ENCODE data around the gene PMAIP1.
"Not testable (repeated sequence)": the region's sequence is repeated elsewhere in the genome, so short reads cannot be mapped to it uniquely, and the experiment has no call there.

The PMAIP1 gene

DNA sequence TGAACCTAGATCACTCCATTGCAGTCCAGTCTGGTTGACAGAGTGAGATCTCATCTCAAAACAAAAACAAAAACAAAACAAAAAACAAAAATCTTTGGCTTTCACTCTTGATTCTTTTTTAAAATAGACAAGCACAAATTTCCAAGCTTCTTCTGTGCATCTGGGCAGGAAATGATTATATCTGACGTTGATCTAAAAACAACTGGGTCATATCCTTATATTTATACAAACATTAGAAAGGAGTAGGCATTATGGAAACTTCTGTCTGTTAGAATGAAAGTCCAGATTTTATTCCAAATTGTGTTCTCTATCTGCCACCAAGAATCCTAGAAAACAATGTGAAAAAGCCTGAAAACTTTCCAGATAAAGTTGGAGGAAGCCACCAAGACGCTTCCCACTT lies 26.2 kb upstream of the PMAIP1 start:
- no peak for TF ChIP-seq ZNF274 (IDR thresholded peaks at IDR 0.05; ENCODE audit: low read depth, low read length)
- H3K4me3 ChIP-seq (ENCODE audit: low read length) = no peak overlapping the region

DNA sequence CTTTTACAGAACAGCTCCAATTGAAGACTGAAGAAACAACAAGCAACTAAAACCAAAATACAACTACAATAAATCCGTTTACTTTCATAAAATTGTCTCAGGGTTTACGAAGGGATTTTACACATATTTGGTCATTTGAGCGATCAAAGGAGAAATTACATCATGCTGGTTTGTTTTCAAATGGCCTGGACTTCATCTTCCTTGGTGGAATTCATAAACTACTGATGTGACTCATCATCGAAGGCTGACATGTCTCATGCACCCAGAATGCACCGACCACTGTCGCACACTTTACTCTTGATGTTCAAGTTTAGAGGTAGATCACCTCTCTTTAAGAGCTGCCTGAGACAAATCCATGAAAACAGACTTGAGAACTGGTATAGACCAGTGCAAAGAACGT lies 25.6 kb upstream of the PMAIP1 start:
- no peak overlapping the region for H3K4me3 ChIP-seq (ENCODE audit: low read length)
- TF ChIP-seq ZNF274 (IDR thresholded peaks at IDR 0.05; ENCODE audit: low read depth, low read length) = no peak

DNA sequence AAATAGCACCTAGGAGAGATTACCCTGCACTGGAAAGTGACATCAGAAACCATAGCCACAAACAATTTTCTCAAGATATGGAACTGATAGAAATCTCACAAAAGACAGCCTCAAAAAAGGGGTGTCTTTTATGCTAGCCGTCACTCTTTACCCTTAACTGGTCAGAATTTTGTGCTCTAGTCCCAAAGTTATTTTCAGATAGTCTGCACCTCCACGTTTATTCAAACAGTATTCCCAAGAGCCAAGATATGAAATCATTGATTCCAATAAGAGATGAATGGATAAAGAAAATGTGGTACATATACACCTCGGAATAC lies 23.5 kb upstream of the PMAIP1 start:
- H3K4me3 ChIP-seq (ENCODE audit: low read length) = no peak overlapping the region
- TF ChIP-seq ZNF274 (IDR thresholded peaks at IDR 0.05; ENCODE audit: low read depth, low read length) = no peak

DNA sequence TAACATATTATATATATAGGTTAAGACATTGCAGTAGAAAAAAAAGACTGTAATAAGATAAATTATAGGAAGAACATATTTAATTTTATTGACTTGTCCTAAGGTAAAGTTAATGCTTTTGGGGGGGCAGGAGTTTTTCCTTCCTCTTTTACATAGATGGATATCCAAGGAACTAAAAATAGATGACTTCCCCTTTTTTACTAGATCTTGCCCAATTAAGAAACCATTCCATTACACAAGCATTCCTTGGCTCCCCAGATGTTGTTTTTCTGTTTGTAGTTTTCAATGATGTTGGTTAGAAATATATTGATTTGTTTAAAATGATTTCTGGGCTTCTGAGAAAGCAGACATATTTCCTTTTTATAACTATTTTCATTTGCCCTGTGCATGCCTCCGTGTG lies 22.4 kb upstream of the PMAIP1 start:
- H3K4me3 ChIP-seq (ENCODE audit: low read length) = no peak overlapping the region
- no peak for TF ChIP-seq ZNF274 (IDR thresholded peaks at IDR 0.05; ENCODE audit: low read depth, low read length)

DNA sequence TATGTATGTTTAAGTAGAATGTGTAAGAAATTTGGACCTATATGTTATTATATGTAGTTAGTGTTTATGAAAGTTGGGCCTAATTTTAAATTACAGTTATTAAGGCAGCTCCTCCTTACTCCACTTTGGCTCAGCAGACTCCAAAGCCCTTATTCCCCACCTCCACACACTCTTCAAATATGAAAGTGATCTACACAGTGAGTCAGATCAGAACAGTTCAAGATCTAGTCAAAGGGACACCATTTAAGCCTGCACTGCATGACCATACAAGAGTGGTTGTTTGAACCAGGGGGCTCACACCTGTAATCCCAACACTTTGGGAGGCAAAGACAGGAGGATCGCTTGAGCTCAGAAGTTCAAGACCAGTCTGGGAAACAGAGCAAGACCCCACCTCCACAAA lies 21.2 kb upstream of the PMAIP1 start:
- no peak for TF ChIP-seq ZNF274 (IDR thresholded peaks at IDR 0.05; ENCODE audit: low read depth, low read length)
- no peak overlapping the region for H3K4me3 ChIP-seq (ENCODE audit: low read length)

DNA sequence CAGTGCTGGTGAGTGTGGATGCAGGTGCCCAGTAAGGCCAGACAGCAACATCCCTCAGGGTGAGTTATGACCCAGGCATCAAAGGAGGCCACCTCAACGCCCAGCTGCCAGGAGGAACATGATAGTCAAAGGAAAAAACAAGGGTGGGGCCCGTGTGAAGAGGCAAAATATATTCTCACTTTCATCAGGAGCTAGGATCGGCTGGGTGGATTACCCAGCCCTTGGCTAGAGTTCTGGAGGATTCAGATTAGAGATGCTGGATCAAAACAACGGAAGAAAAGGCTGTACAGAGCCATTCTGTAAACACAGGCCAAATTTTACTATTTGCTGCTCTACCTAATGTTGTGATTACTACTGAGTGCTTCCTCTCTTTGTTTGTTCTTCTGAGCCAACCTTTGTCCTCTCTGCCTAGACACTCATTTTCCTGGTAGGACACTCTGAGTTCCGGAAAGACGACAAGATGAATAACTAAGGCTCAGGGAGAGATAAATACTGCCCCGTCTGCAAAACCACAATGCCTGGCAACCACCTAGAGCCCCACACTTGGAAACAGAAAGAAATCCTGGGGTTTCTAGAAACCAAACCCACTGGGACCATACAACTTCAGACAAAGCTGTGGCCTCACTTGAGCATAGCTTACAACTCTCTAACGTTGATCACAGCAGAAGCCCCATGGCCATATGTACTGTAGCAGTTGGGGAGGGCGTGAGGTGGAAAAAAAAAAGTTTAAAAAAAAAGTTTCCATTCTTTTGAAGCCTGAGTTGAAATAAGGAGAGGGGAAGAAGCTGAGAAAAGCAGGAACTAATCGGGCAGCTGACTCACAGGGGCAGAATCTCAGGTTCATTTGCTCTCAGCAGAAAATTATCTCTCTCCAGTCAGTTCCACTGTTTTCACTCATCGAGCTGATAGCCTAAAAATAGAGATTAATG lies 17.8 kb upstream of the PMAIP1 start:
- peak overlapping the region; percentile 24; the same call in 1 of the 2 replicates for H3K4me3 ChIP-seq (ENCODE audit: low read length)
- no peak for TF ChIP-seq ZNF274 (IDR thresholded peaks at IDR 0.05; ENCODE audit: low read depth, low read length)

DNA sequence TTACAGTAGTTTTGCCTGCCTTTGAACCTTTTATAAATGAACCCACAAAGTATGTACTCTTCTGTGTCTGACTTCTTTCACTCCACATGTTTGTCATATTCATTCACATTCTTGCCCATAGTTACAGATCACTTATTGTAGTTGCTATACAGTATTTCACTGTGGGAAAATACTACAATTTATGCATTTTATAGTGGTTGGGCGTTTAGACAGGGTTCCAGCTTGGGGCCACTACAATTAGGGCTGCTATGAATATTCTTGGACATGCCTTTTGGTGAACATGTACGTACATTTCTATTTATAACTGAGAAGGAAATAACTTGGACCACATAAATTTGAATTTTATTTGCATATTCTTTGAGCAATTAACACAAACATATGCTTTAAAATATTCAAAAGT lies 15.4 kb upstream of the PMAIP1 start:
- H3K4me3 ChIP-seq (ENCODE audit: low read length) = no peak overlapping the region
- TF ChIP-seq ZNF274 (IDR thresholded peaks at IDR 0.05; ENCODE audit: low read depth, low read length) = no peak

DNA sequence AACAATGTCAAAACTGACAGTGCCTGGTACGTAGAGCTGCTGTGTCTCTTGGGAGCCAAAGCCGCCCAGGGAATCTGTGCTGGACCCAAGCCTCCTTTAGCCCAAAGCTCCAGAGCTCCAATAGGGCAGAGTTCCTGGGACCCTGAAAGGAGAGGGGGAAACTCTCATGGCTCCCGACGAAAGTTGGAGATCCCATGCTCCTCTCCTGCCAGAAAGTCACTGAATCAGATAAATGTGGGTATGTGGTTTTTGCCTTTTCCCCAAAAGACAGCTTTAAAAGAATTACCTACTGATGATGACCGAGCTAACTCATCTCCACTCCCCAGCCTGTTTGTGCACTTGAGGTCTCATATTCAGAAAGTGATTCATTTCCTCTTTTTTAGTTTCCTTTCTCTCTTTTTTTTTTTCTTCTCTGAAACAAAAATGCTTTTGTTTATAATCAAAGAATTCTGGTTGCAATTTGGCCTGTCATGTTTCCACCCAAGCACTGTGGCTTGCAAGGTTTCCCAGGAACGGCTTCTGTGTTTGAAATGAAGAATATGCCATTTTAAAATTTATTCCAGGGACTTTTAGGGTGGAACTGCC lies 14.1 kb upstream of the PMAIP1 start:
- H3K4me3 ChIP-seq (ENCODE audit: low read length) = peak overlapping the region; percentile 57; the same call in 1 of the 2 replicates

DNA sequence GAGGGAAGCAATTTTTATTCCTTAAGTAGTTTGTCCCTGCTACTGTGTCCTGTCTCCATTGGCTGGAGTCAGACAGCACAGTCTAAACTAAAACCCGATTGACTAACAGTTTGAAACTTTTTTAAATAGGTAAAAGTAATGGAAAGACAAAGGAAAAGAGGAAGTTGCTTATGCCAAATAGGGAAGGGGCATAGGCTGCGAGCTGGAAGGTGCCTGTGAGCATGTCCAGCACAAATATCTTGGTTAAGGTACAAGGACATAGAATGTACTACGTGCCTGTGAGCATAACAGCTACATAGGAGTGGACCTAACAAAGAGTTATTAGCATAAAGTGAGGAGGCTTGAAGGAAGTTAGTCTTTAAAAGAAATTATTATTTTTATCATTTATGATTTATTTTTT lies 13.4 kb upstream of the PMAIP1 start:
- H3K4me3 ChIP-seq (ENCODE audit: low read length) = not testable (repeated sequence)

More for the DNA sequence above, 14.1 kb upstream of the PMAIP1 start:
- TF ChIP-seq ZNF274 (IDR thresholded peaks at IDR 0.05; ENCODE audit: low read depth, low read length) = no peak

DNA sequence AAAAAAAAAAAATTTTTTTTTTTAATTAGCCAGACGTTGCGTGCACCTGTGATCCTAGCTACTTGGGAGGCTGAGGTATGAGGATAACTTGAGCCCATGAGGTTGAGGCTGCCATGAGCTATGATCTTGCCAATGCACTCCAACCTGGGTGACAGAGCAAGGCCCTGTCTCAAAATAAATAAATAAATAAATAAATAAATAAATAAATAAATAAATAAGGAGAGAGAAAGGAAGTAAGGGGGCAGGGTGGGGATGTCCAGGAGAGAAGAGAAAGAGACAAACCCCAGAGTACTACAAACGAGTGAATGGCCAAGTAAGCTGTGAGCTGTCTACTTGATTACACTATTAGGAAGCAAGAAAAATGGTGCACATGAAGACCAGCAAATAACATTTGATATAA lies 7.7 kb upstream of the PMAIP1 start:
- no peak for TF ChIP-seq ZNF274 (IDR thresholded peaks at IDR 0.05; ENCODE audit: low read depth, low read length)
- H3K4me3 ChIP-seq (ENCODE audit: low read length) = no peak overlapping the region

DNA sequence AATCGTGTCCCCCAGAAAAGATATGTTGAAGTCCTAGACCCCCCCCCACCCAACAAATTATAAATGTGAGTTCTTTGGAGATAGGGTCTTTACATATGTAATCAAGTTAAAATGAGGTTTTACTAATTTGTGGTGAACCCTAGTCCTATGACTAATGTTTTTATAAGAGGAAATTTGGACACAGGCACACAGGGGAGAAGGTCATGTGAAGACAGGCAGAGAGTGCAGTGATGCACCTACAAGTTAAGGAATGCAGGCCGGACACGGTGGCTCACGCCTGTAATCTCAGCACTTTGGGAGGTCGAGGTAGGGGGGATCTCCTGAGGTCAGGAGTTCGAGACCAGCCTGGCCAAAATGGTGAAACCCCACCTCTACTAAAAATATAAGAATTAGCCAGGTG lies 5.8 kb upstream of the PMAIP1 start:
- no peak for TF ChIP-seq ZNF274 (IDR thresholded peaks at IDR 0.05; ENCODE audit: low read depth, low read length)
- H3K4me3 ChIP-seq (ENCODE audit: low read length) = no peak overlapping the region

DNA sequence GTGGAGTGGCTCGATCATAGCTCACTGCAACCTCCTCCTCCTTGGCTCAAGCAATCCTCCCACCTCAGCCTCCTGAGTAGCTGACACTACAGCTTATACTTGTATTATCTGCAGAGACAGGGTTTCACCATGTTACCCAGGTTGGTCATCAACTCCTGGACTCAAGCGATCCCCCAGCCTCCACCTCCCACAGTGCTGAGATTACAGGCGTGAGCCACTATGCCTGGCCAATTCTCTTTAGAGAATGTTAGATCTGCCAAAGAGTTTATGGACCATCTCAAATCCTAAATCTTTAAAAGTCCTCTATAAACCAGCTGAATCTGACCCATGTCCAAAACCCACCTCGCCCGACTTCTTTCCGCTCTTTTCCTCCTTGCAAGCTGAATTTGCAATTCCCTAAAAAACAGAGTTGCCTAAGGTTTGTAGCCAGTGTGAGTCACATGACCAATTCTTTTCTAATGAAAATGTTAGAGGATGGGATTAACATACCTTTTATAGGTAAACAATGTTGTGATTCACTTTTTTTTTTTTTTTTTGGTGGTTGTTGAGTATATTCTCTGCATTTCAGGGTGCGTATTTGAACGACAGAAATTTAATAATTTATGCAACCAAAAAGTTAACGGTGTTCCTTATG lies 2.4 kb upstream of the PMAIP1 start:
- TF ChIP-seq ZNF274 (IDR thresholded peaks at IDR 0.05; ENCODE audit: low read depth, low read length) = no peak
- H3K4me3 ChIP-seq (ENCODE audit: low read length) = no peak overlapping the region

DNA sequence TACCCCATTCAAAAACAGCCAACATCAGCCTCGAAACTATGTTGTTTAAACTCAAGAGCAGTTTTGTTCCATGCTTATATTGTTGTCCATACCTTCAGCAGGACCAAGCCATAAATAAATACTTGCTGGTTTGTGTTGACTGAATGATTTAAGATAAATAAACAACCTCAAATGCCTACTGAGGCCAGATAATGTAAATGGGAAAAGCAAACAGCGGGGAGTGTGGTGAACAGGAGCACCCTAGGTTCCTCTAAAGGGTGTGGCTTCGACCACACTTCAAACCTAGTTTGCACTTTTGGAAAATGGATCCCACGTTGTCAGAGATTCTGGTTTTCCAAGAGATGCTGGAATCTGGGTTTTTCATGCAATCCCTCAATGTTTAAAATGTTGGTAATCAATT lies 1.7 kb upstream of the PMAIP1 start:
- no peak for TF ChIP-seq ZNF274 (IDR thresholded peaks at IDR 0.05; ENCODE audit: low read depth, low read length)
- no peak overlapping the region for H3K4me3 ChIP-seq (ENCODE audit: low read length)

DNA sequence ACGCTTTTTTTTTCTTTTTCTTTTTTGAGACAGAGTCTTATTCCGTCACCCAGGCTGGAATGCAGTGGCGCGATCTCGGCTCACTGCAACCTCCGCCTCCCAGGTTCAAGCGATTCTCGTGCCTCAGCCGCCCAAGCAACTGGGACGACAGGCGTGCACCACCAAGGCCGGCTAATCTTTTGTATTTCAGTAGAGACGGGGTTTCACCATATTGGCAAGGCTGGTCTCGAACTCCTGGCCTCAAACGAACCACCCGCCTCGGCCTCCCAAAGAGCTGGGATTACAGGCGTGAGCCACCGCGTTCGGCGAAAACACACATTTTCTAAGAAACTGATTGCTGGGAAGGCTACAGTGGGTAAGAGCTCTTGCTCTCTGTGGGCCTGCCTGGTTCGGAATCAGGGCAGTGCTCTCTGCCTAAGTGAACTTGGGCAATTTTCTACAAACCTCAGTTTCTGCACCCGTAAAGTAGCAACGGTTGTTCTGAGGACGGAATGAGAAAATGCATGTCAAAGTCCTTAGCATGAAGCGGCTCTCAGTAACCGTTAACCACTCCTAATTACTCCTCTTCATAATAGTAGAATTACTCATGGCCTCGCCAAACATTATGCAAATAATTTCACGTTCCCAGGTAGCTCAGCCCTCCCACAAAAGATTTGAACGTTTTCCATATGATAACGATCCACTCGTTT lies 1.0 kb upstream of the PMAIP1 start:
- TF ChIP-seq ZNF274 (IDR thresholded peaks at IDR 0.05; ENCODE audit: low read depth, low read length) = no peak
- peak overlapping the region; percentile 85 for H3K4me3 ChIP-seq (ENCODE audit: low read length)

Data from GM08714 (cell line).